ENCODE data around the gene HSD11B1L.

DNA sequence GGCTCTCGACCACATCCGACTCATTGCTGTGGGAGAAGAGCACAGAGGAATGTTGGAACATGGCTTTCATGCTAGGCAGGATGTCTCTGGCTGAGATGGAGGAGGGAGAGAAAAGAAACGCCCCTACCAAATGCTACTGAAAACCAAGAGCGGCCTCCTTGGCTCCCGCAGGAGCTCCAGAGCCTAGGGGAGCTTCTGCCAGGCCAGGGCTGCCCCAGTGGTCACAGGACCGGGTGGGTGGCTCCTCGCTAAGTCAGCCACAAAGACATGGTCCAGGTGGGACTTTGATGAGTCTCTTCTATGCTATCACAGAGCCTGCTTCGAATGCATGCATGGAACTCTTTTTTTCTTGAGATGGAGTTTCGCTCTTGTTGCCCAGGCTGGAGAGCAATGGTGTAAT is 32.4 kb downstream of the HSD11B1L start:
- TF ChIP-seq, protein P1, sequence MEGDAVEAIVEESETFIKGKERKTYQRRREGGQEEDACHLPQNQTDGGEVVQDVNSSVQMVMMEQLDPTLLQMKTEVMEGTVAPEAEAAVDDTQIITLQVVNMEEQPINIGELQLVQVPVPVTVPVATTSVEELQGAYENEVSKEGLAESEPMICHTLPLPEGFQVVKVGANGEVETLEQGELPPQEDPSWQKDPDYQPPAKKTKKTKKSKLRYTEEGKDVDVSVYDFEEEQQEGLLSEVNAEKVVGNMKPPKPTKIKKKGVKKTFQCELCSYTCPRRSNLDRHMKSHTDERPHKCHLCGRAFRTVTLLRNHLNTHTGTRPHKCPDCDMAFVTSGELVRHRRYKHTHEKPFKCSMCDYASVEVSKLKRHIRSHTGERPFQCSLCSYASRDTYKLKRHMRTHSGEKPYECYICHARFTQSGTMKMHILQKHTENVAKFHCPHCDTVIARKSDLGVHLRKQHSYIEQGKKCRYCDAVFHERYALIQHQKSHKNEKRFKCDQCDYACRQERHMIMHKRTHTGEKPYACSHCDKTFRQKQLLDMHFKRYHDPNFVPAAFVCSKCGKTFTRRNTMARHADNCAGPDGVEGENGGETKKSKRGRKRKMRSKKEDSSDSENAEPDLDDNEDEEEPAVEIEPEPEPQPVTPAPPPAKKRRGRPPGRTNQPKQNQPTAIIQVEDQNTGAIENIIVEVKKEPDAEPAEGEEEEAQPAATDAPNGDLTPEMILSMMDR (IDR thresholded peaks at IDR 0.05; ENCODE audit: insufficient read depth, low read depth, low read length), result no peak
- no peak for TF ChIP-seq EZH2 (IDR thresholded peaks at IDR 0.05; ENCODE audit: insufficient read depth, low read length)

All from astrocyte (in vitro differentiated cells and primary cell).